COLO829 (cell line): ENCODE results near the gene PAK6.

Experiments
- DNase-seq: peaks from one replicate; pipeline ENCODE4 v3.0.0; 2012; ENCODE audit warnings: low spot score

Gene PAK6

GRCh38 chr15:40241269-40242212 is 2.7 kb downstream of the PAK6 start:
- no peak for DNase-seq

DNA sequence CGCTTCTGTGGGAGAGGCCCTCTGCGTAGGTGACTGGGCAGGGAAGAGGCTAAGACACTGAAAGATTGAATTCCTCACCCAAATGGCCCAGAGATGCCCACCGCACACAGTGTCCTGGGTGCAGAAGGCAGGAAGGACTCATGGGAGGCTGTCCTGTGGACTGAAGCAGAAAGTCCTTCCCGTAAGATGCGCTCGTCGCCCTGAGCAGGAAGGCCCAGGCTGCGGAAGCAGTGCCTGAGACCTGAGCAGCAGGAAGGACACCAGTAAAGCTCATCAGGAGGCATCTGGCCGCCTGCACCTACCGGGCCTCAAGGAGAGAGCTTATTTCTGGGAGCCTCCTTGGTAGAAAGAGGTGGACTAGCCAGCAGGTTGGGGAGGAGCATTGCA is 3.3 kb downstream of the PAK6 start:
- no peak for DNase-seq

- DNase-seq = no peak
Measured at GRCh38 chr15:40242601-40243000, 3.7 kb downstream of the PAK6 start.

DNA sequence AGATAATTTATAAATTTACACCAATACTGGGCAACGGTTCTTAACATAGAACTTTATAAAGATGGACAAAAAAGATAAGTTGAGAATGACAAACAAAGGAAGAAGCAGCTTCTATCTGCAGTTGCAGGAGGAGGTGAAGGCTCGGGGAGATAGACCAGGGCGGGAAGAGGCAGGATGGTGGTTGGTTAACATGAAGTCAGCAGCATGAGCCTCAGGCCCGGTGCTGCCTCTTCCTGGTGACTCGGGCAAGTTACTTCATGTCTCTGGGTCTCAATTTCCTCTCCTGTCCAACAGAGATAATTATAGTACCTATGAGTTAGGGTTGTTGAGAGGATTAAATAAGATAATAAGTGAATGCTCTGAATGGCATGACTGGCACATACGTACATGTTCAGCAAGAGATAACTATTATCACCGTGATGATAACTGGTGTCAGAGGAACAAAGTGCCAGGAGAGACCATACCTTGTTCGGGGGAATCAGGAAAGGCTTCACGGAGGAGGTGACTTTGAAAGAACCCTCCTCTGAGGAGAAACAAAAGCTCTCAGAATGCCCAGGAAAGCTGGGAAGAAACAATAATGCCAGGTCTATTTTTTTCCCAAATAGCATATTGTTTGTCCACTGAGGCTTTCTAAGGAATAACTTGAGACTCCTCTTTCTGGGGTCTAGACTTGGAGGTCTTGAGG is 4.4 kb downstream of the PAK6 start:
- no peak for DNase-seq

DNA sequence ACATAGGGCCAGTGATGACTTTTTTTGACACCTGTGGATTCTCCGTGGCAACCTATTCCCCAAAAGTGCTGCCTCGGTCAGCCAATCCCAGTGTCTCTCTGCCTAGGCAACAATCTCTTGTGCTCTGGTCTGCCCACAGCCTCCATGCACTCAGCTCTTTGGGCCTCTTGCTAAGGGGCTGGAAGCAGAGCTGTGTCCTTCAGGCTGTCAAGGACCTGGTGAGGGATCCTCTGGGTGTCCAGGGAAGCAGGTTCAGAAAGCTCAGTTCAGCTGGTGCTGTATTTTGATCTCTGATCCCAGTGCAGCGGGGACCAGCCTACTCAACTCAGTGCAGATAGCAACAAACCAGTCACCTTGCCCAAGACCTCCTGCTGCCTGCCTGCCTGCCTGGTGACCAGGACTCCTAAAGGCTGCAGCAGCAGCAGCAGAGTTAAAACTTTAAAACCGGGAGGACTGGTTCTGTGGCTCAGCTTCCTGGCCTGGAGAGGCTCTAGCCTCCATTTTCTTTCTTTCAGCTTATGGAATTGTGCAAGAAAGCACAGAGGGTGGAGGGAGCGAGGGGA is 6.2 kb downstream of the PAK6 start:
- no peak for DNase-seq

- no peak for DNase-seq
Measured at GRCh38 chr15:40245666-40246450, 7.0 kb downstream of the PAK6 start.

GRCh38 chr15:40246496-40247280 is 7.8 kb downstream of the PAK6 start:
- DNase-seq = no peak

DNA sequence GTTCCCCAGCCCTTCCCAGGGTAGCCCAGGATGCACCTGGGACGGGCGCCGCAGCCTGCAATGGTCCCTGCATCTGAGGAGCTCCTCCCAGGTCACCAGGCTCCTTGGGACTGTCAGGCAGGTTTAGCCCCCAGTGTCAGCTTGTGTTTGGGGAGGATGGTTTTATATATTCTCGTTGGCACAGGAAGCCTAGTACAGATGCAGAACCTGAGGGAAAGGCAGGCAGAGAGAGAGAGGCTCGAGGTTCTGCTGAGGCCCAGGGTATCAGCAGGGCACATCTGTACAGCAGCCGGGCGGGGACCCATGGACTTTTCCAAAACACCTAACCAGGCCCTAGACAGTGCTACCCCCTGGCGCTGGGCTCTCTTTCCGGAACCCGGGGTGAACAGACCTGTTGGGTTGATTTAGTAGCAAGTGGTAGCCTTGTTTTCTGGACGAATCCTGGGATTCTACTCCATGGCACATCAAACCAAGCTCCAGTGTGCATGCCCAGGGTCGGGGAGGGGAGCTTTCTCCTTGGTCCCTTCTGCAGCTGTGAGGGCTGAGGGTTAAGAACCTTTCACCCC is 8.6 kb downstream of the PAK6 start:
- DNase-seq = no peak

- DNase-seq = no peak
Measured at GRCh38 chr15:40248006-40248783, 9.3 kb downstream of the PAK6 start.

DNA sequence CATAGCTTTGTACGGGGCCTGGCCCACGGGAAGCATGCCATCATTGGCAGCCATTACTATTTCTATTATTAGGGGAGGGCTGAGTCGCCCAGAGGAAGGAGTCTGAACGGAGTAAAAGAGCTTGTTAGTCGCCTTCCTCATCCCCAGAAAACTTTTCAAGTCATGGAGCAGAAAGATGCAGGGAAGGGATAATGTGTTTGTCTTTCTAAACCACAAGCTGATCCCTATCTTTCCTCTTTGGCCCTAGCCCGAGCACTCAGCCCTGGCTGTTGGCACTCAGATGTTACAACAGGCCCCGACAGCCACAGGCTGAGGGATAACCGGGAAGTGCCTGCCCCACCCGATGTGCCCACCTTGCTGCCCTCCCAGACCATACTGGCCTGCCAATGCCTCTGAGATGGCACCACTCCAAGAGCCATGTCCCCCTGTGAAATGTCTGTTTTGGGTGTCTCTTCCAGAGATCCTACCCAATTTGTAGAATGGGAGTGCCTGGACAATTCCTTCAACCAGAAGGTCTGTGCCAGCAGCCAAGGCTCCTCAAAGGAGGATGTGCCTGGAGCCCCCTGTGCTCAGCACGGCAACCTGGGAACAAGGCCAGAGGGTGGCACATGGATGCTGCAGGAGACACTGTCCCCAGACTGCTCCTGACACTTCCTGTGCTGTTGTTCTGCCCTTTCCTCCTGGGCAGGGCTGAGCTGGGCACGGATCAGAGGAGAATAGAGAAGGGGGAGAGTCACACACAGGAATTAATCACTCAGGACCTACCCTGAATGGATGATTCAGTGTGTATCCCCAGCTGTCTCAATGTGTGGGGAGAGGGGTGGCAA is 10.8 kb downstream of the PAK6 start:
- no peak for DNase-seq

GRCh38 chr15:40250304-40250656 is 11.4 kb downstream of the PAK6 start:
- DNase-seq = no peak

GRCh38 chr15:40250771-40251483 is 12.1 kb downstream of the PAK6 start:
- no peak for DNase-seq

GRCh38 chr15:40251486-40252140 is 12.8 kb downstream of the PAK6 start:
- DNase-seq = no peak

DNA sequence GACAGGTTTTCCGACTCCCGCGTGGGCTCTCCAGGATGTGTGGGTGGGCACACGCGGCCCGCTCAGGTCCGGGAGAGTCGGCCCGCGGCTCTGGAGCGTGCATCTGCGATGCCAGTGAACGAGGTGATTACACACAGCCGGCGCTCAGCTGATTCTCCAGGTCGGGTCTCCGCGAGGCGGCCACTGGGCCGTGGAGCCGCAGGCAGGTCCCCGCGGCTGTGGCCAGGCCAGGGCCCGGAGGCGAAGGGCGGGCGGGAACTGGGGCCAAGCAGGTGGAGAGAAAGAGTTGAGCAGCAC is 13.2 kb downstream of the PAK6 start:
- DNase-seq = no peak

DNA sequence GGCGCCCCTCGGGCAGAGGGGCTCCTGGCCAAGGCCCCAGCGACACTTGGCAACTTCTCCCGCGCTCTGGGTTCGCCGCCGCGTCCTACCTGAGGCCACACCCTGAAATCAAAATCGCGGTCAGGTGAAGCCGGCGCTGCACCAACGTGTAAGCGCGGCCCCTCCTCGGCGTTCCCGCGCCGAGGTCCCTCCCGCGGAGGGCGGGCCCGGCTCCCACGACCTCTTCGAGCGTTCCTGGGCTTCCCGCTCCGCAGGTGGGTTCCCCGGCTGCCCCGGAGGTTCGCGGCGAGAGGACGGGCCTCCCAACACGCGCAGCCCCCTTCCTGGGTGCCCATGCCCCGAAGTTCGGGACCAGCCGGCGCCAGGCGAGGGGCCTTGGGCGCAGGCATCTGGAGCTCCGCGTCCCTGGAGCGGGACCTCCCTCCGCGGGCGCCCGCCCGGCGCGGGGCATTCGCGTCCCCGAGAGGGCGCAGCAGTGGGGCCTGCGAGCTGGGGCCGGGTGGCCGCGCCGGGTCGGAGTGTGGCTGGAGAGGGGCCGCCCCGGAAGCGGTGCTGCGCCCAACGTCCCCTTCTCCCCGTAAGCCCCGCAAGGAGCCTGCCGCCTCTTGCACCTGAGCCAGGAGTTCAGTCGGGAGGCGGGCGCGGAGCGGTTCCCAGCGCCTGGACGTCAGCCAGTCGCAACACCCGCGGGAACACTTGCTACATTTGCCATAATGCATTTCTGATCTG is 13.7 kb downstream of the PAK6 start:
- DNase-seq = no peak

DNA sequence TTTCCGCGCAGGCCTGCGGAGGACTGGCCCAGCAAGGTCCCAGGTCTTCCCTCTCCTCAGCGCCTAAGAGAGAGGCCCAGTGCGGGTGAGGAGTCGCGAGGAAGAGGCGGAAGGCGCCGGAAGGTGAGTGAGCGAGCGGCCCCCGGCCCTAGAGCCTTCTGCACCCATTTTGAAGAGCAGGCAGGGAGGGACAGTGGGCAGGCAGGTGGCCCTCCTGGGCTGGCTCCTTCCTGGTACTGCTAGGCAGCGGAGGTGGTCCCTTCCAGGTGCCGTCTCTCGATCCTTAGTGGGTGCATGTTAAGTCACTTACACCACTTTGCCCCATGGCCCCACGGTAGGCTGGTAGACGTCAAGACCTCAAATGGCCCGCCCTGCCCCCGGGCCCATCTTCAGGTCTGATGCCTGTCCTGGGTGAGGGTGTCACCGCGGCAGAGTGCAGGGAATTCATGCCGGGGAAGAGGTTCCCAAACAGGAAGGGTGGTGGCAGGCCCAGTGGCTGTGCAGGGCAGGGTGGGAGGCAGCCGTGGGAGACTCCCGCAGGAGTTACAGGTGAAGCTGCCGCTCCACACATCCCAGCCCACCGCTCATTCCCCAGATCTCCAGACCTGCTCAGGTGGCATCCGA is 14.4 kb downstream of the PAK6 start:
- DNase-seq = no peak

DNA sequence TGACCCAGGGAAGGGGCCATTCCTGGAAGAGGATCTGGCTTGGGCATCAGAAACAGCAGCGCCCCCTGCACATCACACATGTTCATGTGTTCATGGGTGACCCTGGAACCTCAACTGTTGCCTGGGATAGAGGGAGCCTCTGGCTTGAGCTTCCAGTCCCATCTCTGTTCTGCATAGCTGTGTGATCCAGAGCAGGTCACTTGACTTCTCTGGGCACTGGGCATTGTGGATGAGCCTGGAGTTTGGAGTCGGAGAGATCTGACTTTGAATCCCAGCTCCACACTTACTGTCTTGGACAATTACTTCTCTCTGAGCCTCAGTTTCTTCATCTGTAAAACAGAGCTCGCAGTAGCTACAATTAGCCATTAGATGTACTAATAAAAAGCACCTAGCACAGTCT is 15.6 kb downstream of the PAK6 start:
- DNase-seq = no peak
